Measurements from ENCODE around the gene POU3F2. TPM values are rescaled to one million over a fixed set of nuclear protein-coding genes. Genes with fewer than 3 reads are reported as not detected.

The POU3F2 gene
- total RNA-seq, 2 donors from 2014 or later = 0.07 TPM; not detected in 1

GRCh38 chr6:98887650-98888049, 53.3 kb downstream of the POU3F2 start:
- Mint-ChIP-seq H3K9me3 (no peaks in the 10 kb centered on the region), H3K4me1 (no peaks in the 10 kb centered on the region), H3K4me3 (no peak overlapping the region), H3K27ac (no peak overlapping the region), H3K36me3 (ENCODE audit: low read depth) (peaks cover 24% of the 10 kb centered on the region), H3K27me3 (ENCODE audit: insufficient read depth) (no peaks in the 10 kb centered on the region)
- H3K9ac ChIP-seq (ENCODE audit: extremely low read depth, low read length, poor library complexity, severe bottlenecking) = no peak overlapping the region
- no peak overlapping the region for H3K27ac ChIP-seq (ENCODE audit: low read depth, low read length)
- no peaks in the 10 kb centered on the region for H3K36me3 ChIP-seq (ENCODE audit: control insufficient read depth, insufficient read depth, low read length)
- H3K27me3 ChIP-seq (ENCODE audit: control insufficient read depth, insufficient read depth, low read length, poor library complexity, severe bottlenecking) = no peaks in the 10 kb centered on the region
- no peak overlapping the region for H3K4me3 ChIP-seq (ENCODE audit: low read length)
- no peak for DNase-seq
- WGBS, 2 experiments (ENCODE audit: insufficient coverage in 1 of 2, insufficient read length in 1 of 2) = 84 to 100% methylated on average over 2 to 3 of the region's 3 CpGs
- no peaks in the 10 kb centered on the region for H3K4me1 ChIP-seq (ENCODE audit: control insufficient read depth, insufficient read depth, low read length)
- H3K9me3 ChIP-seq (ENCODE audit: control insufficient read depth, low read length) = no peaks in the 10 kb centered on the region
- TF ChIP-seq, protein P1, sequence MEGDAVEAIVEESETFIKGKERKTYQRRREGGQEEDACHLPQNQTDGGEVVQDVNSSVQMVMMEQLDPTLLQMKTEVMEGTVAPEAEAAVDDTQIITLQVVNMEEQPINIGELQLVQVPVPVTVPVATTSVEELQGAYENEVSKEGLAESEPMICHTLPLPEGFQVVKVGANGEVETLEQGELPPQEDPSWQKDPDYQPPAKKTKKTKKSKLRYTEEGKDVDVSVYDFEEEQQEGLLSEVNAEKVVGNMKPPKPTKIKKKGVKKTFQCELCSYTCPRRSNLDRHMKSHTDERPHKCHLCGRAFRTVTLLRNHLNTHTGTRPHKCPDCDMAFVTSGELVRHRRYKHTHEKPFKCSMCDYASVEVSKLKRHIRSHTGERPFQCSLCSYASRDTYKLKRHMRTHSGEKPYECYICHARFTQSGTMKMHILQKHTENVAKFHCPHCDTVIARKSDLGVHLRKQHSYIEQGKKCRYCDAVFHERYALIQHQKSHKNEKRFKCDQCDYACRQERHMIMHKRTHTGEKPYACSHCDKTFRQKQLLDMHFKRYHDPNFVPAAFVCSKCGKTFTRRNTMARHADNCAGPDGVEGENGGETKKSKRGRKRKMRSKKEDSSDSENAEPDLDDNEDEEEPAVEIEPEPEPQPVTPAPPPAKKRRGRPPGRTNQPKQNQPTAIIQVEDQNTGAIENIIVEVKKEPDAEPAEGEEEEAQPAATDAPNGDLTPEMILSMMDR (conservative IDR thresholded peaks at IDR 0.05) = no peak

Other genes with a start within 250 kb of the POU3F2 start
- 10 to 100 TPM; 14.1 to 17.4 TPM for gene FBXL4, start 113.4 kb downstream of the POU3F2 start, total RNA-seq

Data from endodermal cell (in vitro differentiated cells).